ENCODE data around the gene GLI2.

DNA sequence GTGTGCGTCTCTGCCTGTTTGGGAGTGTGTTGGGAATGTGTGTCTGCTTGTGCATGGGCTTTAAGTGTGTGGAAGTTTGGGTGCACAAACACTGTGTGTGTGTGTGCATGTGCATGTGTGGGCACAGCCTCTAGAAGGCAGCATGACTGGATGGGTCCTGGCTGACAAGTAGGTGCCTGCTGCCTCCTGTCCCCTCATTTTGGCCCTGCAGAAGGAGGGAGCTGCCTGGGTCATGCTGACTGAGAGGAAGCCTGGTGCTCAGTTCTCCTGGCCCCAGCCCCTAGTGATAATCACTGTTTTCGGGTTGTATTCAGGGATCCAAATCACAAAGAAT, 34.1 kb downstream of the GLI2 start:
- TF ChIP-seq, protein P1, sequence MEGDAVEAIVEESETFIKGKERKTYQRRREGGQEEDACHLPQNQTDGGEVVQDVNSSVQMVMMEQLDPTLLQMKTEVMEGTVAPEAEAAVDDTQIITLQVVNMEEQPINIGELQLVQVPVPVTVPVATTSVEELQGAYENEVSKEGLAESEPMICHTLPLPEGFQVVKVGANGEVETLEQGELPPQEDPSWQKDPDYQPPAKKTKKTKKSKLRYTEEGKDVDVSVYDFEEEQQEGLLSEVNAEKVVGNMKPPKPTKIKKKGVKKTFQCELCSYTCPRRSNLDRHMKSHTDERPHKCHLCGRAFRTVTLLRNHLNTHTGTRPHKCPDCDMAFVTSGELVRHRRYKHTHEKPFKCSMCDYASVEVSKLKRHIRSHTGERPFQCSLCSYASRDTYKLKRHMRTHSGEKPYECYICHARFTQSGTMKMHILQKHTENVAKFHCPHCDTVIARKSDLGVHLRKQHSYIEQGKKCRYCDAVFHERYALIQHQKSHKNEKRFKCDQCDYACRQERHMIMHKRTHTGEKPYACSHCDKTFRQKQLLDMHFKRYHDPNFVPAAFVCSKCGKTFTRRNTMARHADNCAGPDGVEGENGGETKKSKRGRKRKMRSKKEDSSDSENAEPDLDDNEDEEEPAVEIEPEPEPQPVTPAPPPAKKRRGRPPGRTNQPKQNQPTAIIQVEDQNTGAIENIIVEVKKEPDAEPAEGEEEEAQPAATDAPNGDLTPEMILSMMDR (IDR thresholded peaks at IDR 0.05), result no peak
- TF ChIP-seq POLR2A (IDR thresholded peaks at IDR 0.05), result no peak
